Left kidney (tissue), 2 donors: Measurements from ENCODE around the gene MAP3K19. TPM values are rescaled to one million over a fixed set of nuclear protein-coding genes. Genes with fewer than 3 reads are reported as not detected.
"Not testable (repeated sequence)": the region's sequence is repeated elsewhere in the genome, so short reads cannot be mapped to it uniquely, and the experiment has no call there.

Experiments
- DNase-seq: peaks from one replicate; pipeline ENCODE4 v3.0.0-alpha.2; 2013
- polyA plus RNA-seq: library from polyadenylated mRNA; unstranded; fragments of 120-200 nt; gene quantifications from one replicate; pipeline ENCODE4 v1.2.1, GENCODE V29; 2013; ENCODE audit not compliant: insufficient read length

The MAP3K19 gene
- polyA plus RNA-seq, 1 donor = 0.73 TPM

GRCh38 chr2:134980639-134981038 is 66.6 kb downstream of the MAP3K19 start:
- no peak for DNase-seq

- no peak for DNase-seq
Measured at GRCh38 chr2:134979221-134979620, 68.0 kb downstream of the MAP3K19 start.

- not testable (repeated sequence) for DNase-seq
Measured at GRCh38 chr2:134977104-134977503, 70.1 kb downstream of the MAP3K19 start.

- DNase-seq = no peak
Measured at GRCh38 chr2:134976074-134976702, 71.1 kb downstream of the MAP3K19 start.

GRCh38 chr2:134975281-134976009 is 71.8 kb downstream of the MAP3K19 start:
- DNase-seq = no peak

- DNase-seq = no peak
Measured at GRCh38 chr2:134973241-134974138, 73.8 kb downstream of the MAP3K19 start.

- DNase-seq = not testable (repeated sequence)
Measured at GRCh38 chr2:134967166-134967565, 80.1 kb downstream of the MAP3K19 start.

GRCh38 chr2:134957477-134957876 is 89.8 kb downstream of the MAP3K19 start:
- DNase-seq = no peak

- DNase-seq = no peak
Measured at GRCh38 chr2:134955744-134956143, 91.5 kb downstream of the MAP3K19 start.

GRCh38 chr2:134954065-134954464 is 93.2 kb downstream of the MAP3K19 start:
- no peak for DNase-seq

GRCh38 chr2:134952608-134953007 is 94.6 kb downstream of the MAP3K19 start:
- DNase-seq = no peak

GRCh38 chr2:134950886-134951285 is 96.4 kb downstream of the MAP3K19 start:
- no peak for DNase-seq

GRCh38 chr2:134949981-134950708 is 97.1 kb downstream of the MAP3K19 start:
- no peak for DNase-seq

GRCh38 chr2:134946073-134946472 is 101.2 kb downstream of the MAP3K19 start:
- no peak for DNase-seq

GRCh38 chr2:134944975-134945374 is 102.3 kb downstream of the MAP3K19 start:
- no peak for DNase-seq

- no peak for DNase-seq
Measured at GRCh38 chr2:134943540-134943939, 103.7 kb downstream of the MAP3K19 start.

GRCh38 chr2:134936691-134937090 is 110.6 kb downstream of the MAP3K19 start:
- no peak for DNase-seq

- DNase-seq = no peak
Measured at GRCh38 chr2:134934641-134935040, 112.6 kb downstream of the MAP3K19 start.

GRCh38 chr2:134934150-134934549 is 113.1 kb downstream of the MAP3K19 start:
- no peak for DNase-seq

- DNase-seq = no peak
Measured at GRCh38 chr2:134933732-134934131, 113.5 kb downstream of the MAP3K19 start.

GRCh38 chr2:134932864-134933526 is 114.3 kb downstream of the MAP3K19 start:
- DNase-seq = no peak
